Measurements from ENCODE around the gene REPS2. TPM values are rescaled to one million over a fixed set of nuclear protein-coding genes. Genes with fewer than 3 reads are reported as not detected.

REPS2 gene
- polyA plus RNA-seq (2013, experiment 1 of 2), result 0.24 TPM
- polyA plus RNA-seq (2013, experiment 2 of 2), result 0.26 TPM

GRCh38 chrX:16946361-16946964 is at the start of gene REPS2:
Gene REPS2 (plus strand): TSS chrX:16946658. CDS start chrX:16946862, 204 bp downstream.
- no peaks in the 10 kb centered on the region for H3K79me1 ChIP-seq (ENCODE audit: low read depth, low read length)
- peak within 1 kb of the TSS; percentile 21 for H3K9ac ChIP-seq (ENCODE audit: low read depth, low read length, poor library complexity)
- H2BK5ac ChIP-seq (ENCODE audit: low read length), result no peak within 1 kb of the TSS
- no peak within 1 kb of the TSS for H2BK12ac ChIP-seq (ENCODE audit: low read length)
- no peak within 1 kb of the TSS for H4K8ac ChIP-seq (ENCODE audit: low read depth, low read length)
- H4K91ac ChIP-seq (ENCODE audit: low read depth, low read length, poor library complexity), result no peak within 1 kb of the TSS
- peak within 1 kb of the TSS; percentile 83 for H2AFZ ChIP-seq (ENCODE audit: low read length)
- H3K36me3 ChIP-seq (replicated peaks in 1 of 2; ENCODE audit: control insufficient read depth in 2 of 2, insufficient read depth in 2 of 2, low read length in 2 of 2), result no peaks in the 10 kb centered on the region
- no peak within 1 kb of the TSS for H3K18ac ChIP-seq (ENCODE audit: low read length)
- H3K23ac ChIP-seq (ENCODE audit: low read depth, low read length, poor library complexity), result no peak within 1 kb of the TSS
- no peak within 1 kb of the TSS for H2AK5ac ChIP-seq (ENCODE audit: low read depth, low read length)
- no peaks in the 10 kb centered on the region for H3K9me3 ChIP-seq (replicated peaks in 1 of 2; ENCODE audit: control insufficient read depth in 2 of 2, insufficient read depth in 1 of 2, low read depth in 1 of 2, low read length in 2 of 2)
- H2BK120ac ChIP-seq (ENCODE audit: low read depth, low read length), result no peak within 1 kb of the TSS
- H3K27ac ChIP-seq (replicated peaks; ENCODE audit: low read length), result no peak within 1 kb of the TSS
- no peak within 1 kb of the TSS for H2BK15ac ChIP-seq (ENCODE audit: low read length)
- peaks cover 0 to 33% (median 9%) of the 10 kb centered on the region in 3 experiments for H3K27me3 ChIP-seq (ENCODE audit: control insufficient read depth in 3 of 3, insufficient read depth in 3 of 3, low read depth in 1 of 3, low read length in 3 of 3)
- WGBS, 2 donors (ENCODE audit: extremely low coverage in 2 of 2, insufficient read length in 2 of 2, insufficient replicate concordance in 1 of 2), result no CpG with 5 or more reads among the region's 71 CpGs
- H3K4ac ChIP-seq (ENCODE audit: low read length), result no peak within 1 kb of the TSS
- H3K4me2 ChIP-seq (ENCODE audit: insufficient read depth, low read length, poor library complexity, severe bottlenecking), result peak within 1 kb of the TSS; percentile 66
- no peaks in the 10 kb centered on the region for H3K4me1 ChIP-seq (ENCODE audit: control insufficient read depth in 2 of 2, insufficient read depth in 1 of 2, low read depth in 1 of 2, low read length in 2 of 2)
- DNase-seq (ENCODE audit: low spot score), result peak; percentile 56
- H3K4me3 ChIP-seq (ENCODE audit: low read length in 2 of 2), result peak within 1 kb of the TSS; percentile 45 to 82
- H3K14ac ChIP-seq (ENCODE audit: low read length), result no peak within 1 kb of the TSS

GRCh38 chrX:16897445-16897844 is 49.0 kb upstream of the REPS2 start:
- Histone ChIP-seq H2AK5ac (ENCODE audit: low read depth, low read length) (no peak overlapping the region), H3K27me3 (ENCODE audit: control insufficient read depth in 3 of 3, insufficient read depth in 3 of 3, low read depth in 1 of 3, low read length in 3 of 3) (peaks cover 0 to 47% (median 0%) of the 10 kb centered on the region in 3 experiments), H3K18ac (ENCODE audit: low read length) (no peak overlapping the region), H3K4me2 (ENCODE audit: insufficient read depth, low read length, poor library complexity, severe bottlenecking) (no peak overlapping the region), H2BK12ac (ENCODE audit: low read length) (no peak overlapping the region), H3K23ac (ENCODE audit: low read depth, low read length, poor library complexity) (no peak overlapping the region), H3K14ac (ENCODE audit: low read length) (no peak overlapping the region), H4K8ac (ENCODE audit: low read depth, low read length) (no peak overlapping the region), H3K79me1 (ENCODE audit: low read depth, low read length) (no peaks in the 10 kb centered on the region), H3K4ac (ENCODE audit: low read length) (no peak overlapping the region), H2BK5ac (ENCODE audit: low read length) (no peak overlapping the region), H4K91ac (ENCODE audit: low read depth, low read length, poor library complexity) (no peak overlapping the region), H3K36me3 (replicated peaks in 1 of 2; ENCODE audit: control insufficient read depth in 2 of 2, insufficient read depth in 2 of 2, low read length in 2 of 2) (no peaks in the 10 kb centered on the region), H3K4me1 (ENCODE audit: control insufficient read depth in 2 of 2, insufficient read depth in 1 of 2, low read depth in 1 of 2, low read length in 2 of 2) (no peaks in the 10 kb centered on the region), H3K4me3 (ENCODE audit: low read length in 2 of 2) (no peak overlapping the region), H3K9ac (ENCODE audit: low read depth, low read length, poor library complexity) (no peak overlapping the region), H2BK15ac (ENCODE audit: low read length) (no peak overlapping the region), H2AFZ (ENCODE audit: low read length) (no peak overlapping the region), H2BK120ac (ENCODE audit: low read depth, low read length) (no peak overlapping the region), H3K27ac (replicated peaks; ENCODE audit: low read length) (no peak overlapping the region), H3K9me3 (replicated peaks in 1 of 2; ENCODE audit: control insufficient read depth in 2 of 2, insufficient read depth in 1 of 2, low read depth in 1 of 2, low read length in 2 of 2) (no peaks in the 10 kb centered on the region)
- no peak for DNase-seq (ENCODE audit: low spot score)
- no CpG with 5 or more reads among the region's 2 CpGs for WGBS, 2 donors (ENCODE audit: extremely low coverage in 2 of 2, insufficient read length in 2 of 2, insufficient replicate concordance in 1 of 2)

DNA sequence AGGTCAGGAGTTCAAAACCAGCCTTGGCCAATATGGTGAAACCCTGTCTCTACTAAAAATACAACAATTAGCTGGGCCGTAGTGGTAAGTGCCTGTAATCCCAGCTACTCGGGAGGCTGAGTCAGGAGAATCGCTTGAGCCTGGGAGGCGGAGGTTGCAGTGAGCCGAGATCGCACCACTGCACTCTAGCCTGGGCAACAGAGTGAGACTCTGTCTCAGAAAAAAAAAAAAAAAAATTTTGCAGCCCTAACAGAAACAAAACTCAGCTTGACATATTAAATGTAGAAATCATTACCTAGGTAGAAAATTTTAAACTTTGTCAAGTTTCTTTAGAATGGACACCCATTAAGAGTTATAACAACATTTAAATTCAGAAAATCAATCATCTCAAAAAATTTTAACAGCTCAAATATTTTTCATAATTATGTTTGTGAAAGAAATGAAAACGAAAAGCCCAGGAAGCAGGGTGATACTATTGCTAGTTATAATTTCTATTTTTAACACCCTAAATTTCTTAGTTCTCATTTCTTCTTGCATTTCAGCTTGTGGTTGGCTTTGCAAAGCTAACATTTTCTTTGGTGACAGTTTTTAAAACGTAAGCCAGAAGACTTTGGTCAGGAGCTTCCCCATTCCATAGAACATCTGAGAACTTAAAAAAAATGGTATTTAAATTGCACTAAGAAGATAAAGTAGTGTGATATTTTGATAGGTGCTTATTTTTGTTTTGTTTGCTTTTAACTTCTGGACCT is 43.0 kb upstream of the REPS2 start:
- Histone ChIP-seq H3K27ac (replicated peaks; ENCODE audit: low read length) (no peak overlapping the region), H2BK12ac (ENCODE audit: low read length) (no peak overlapping the region), H2BK120ac (ENCODE audit: low read depth, low read length) (no peak overlapping the region), H2BK5ac (ENCODE audit: low read length) (no peak overlapping the region), H2BK15ac (ENCODE audit: low read length) (no peak overlapping the region), H3K14ac (ENCODE audit: low read length) (no peak overlapping the region), H3K4me2 (ENCODE audit: insufficient read depth, low read length, poor library complexity, severe bottlenecking) (no peak overlapping the region), H2AFZ (ENCODE audit: low read length) (no peak overlapping the region), H3K4ac (ENCODE audit: low read length) (no peak overlapping the region), H3K27me3 (ENCODE audit: control insufficient read depth in 3 of 3, insufficient read depth in 3 of 3, low read depth in 1 of 3, low read length in 3 of 3) (peaks cover 0 to 18% (median 0%) of the 10 kb centered on the region in 3 experiments), H3K79me1 (ENCODE audit: low read depth, low read length) (no peaks in the 10 kb centered on the region), H4K8ac (ENCODE audit: low read depth, low read length) (no peak overlapping the region), H3K4me3 (ENCODE audit: low read length in 2 of 2) (no peak overlapping the region), H3K18ac (ENCODE audit: low read length) (no peak overlapping the region), H3K36me3 (replicated peaks in 1 of 2; ENCODE audit: control insufficient read depth in 2 of 2, insufficient read depth in 2 of 2, low read length in 2 of 2) (no peaks in the 10 kb centered on the region), H3K9ac (ENCODE audit: low read depth, low read length, poor library complexity) (no peak overlapping the region), H4K91ac (ENCODE audit: low read depth, low read length, poor library complexity) (no peak overlapping the region), H3K4me1 (ENCODE audit: control insufficient read depth in 2 of 2, insufficient read depth in 1 of 2, low read depth in 1 of 2, low read length in 2 of 2) (no peaks in the 10 kb centered on the region), H3K9me3 (replicated peaks in 1 of 2; ENCODE audit: control insufficient read depth in 2 of 2, insufficient read depth in 1 of 2, low read depth in 1 of 2, low read length in 2 of 2) (no peaks in the 10 kb centered on the region), H2AK5ac (ENCODE audit: low read depth, low read length) (no peak overlapping the region), H3K23ac (ENCODE audit: low read depth, low read length, poor library complexity) (no peak overlapping the region)
- DNase-seq (ENCODE audit: low spot score), result no peak
- no CpG with 5 or more reads among the region's 8 CpGs for WGBS, 2 donors (ENCODE audit: extremely low coverage in 2 of 2, insufficient read length in 2 of 2, insufficient replicate concordance in 1 of 2)

DNA sequence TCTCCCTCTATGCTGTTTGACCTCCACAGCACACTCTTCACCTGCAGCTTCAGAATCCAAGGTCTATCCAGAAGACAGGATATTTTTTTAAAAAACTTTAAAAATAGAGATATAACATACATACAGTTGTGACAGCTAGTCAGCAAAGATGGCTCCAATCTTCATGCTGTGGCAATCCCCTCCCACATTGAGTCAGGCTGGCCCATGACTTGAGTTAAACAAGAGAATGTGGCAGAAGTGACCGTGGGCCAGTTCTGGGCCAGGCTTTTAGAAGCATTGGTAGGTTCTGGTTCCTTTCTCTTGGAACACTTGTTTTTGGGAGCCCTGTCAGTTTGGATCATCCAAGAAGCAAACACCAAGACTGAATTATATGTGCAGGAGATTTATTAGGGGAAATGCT is 36.1 kb upstream of the REPS2 start:
- H3K27ac ChIP-seq (replicated peaks; ENCODE audit: low read length), result no peak overlapping the region
- H3K4me2 ChIP-seq (ENCODE audit: insufficient read depth, low read length, poor library complexity, severe bottlenecking), result no peak overlapping the region
- H2AFZ ChIP-seq (ENCODE audit: low read length), result no peak overlapping the region
- no peak overlapping the region for H3K4me3 ChIP-seq (ENCODE audit: low read length in 2 of 2)
- DNase-seq (ENCODE audit: low spot score), result no peak
- no peak overlapping the region for H3K9ac ChIP-seq (ENCODE audit: low read depth, low read length, poor library complexity)
- H2BK15ac ChIP-seq (ENCODE audit: low read length), result no peak overlapping the region
- H2BK12ac ChIP-seq (ENCODE audit: low read length), result no peak overlapping the region
- no CpG with 5 or more reads among the region's 1 CpG for WGBS, 2 donors (ENCODE audit: extremely low coverage in 2 of 2, insufficient read length in 2 of 2, insufficient replicate concordance in 1 of 2)
- no peak overlapping the region for H3K23ac ChIP-seq (ENCODE audit: low read depth, low read length, poor library complexity)
- H4K8ac ChIP-seq (ENCODE audit: low read depth, low read length), result no peak overlapping the region
- no peak overlapping the region for H3K18ac ChIP-seq (ENCODE audit: low read length)
- H3K36me3 ChIP-seq (replicated peaks in 1 of 2; ENCODE audit: control insufficient read depth in 2 of 2, insufficient read depth in 2 of 2, low read length in 2 of 2), result no peaks in the 10 kb centered on the region
- H4K91ac ChIP-seq (ENCODE audit: low read depth, low read length, poor library complexity), result no peak overlapping the region
- no peak overlapping the region for H3K14ac ChIP-seq (ENCODE audit: low read length)
- no peak overlapping the region for H2BK5ac ChIP-seq (ENCODE audit: low read length)
- H2AK5ac ChIP-seq (ENCODE audit: low read depth, low read length), result no peak overlapping the region
- no peaks in the 10 kb centered on the region for H3K4me1 ChIP-seq (ENCODE audit: control insufficient read depth in 2 of 2, insufficient read depth in 1 of 2, low read depth in 1 of 2, low read length in 2 of 2)
- peaks cover 0 to 31% (median 0%) of the 10 kb centered on the region in 3 experiments for H3K27me3 ChIP-seq (ENCODE audit: control insufficient read depth in 3 of 3, insufficient read depth in 3 of 3, low read depth in 1 of 3, low read length in 3 of 3)
- no peaks in the 10 kb centered on the region for H3K9me3 ChIP-seq (replicated peaks in 1 of 2; ENCODE audit: control insufficient read depth in 2 of 2, insufficient read depth in 1 of 2, low read depth in 1 of 2, low read length in 2 of 2)
- H3K79me1 ChIP-seq (ENCODE audit: low read depth, low read length), result no peaks in the 10 kb centered on the region
- no peak overlapping the region for H2BK120ac ChIP-seq (ENCODE audit: low read depth, low read length)
- H3K4ac ChIP-seq (ENCODE audit: low read length), result no peak overlapping the region
